Measurements from ENCODE around the gene OAS2.
A peak's percentile ranks its signal among the peaks of the same experiment; 100 is the strongest.

The OAS2 gene

DNA sequence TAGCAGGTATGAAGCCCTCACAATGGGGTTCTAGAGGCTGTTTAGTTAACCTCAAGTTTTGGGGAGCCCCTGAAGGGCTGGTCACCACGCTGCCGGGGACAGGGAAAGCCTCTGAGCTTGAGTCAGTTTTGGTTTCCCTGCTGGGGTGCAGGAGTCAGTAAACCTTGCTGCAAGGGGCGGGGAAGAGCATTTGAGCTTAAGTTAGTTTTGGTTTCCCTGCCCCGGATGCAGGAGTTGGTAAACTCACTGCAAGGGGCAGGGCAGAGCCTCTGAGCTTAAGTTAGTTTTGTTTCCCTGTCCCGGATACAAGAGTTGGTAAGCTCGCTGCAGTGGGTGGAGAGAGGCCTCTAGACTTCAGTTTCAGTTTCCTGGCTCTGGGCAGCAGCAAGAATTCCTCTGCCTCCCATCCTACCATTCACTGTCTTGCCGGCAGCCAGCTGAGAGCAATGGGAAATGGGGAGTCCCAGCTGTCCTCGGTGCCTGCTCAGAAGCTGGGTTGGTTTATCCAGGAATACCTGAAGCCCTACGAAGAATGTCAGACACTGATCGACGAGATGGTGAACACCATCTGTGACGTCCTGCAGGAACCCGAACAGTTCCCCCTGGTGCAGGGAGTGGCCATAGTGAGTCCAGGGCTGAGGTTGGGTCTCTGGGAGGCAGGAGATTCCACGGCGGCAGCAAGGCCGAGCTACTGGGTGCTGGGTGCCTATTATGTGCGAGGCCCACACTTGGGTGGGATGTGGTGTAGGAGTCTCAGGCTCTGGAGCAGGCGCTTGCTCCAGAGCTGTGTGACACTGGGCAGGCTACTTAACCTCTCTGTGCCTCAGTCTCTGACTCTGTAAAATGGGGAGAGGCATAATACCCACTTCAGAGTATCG lies at the start of gene OAS2:
TSS of gene OAS2 (plus strand) at position 357 of the 878 bp plus-strand sequence. CDS start at position 447, 90 bp downstream.
- peak; percentile 78 to 82 for DNase-seq
- H3K27me3 ChIP-seq: no peaks in the 10 kb centered on the region
- peak within 1 kb of the TSS; percentile 29 to 66 for H3K27ac ChIP-seq
- H3K4me3 ChIP-seq: peak within 1 kb of the TSS; percentile 44 to 45
- intact Hi-C loops (cut with DNase I; ENCODE audit: low total_unique reads): no loop called here
- H3K36me3 ChIP-seq: no peaks in the 10 kb centered on the region
- H3K4me1 ChIP-seq: peaks cover 0 to 20% (median 5%) of the 10 kb centered on the region in 4 donors
- H3K9me3 ChIP-seq: peaks cover 0 to 7% (median 0%) of the 10 kb centered on the region in 3 donors
- TF ChIP-seq CTCF (IDR thresholded peaks at IDR 0.05): no peak

GRCh38 chr12:112928978-112929377 lies 49.3 kb upstream of the OAS2 start:
- intact Hi-C loops (cut with DNase I; ENCODE audit: low total_unique reads): no loop called here
- H3K4me3 ChIP-seq: no peak overlapping the region
- H3K9me3 ChIP-seq: no peaks in the 10 kb centered on the region
- no peaks in the 10 kb centered on the region for H3K36me3 ChIP-seq
- no peak for DNase-seq
- H3K27me3 ChIP-seq: no peaks in the 10 kb centered on the region
- TF ChIP-seq CTCF (IDR thresholded peaks at IDR 0.05): no peak
- H3K4me1 ChIP-seq: no peaks in the 10 kb centered on the region
- H3K27ac ChIP-seq: no peak overlapping the region

- DNase-seq: no peak
- Histone ChIP-seq H3K36me3 (no peaks in the 10 kb centered on the region), H3K27me3 (no peaks in the 10 kb centered on the region), H3K9me3 (no peaks in the 10 kb centered on the region), H3K27ac (no peak overlapping the region), H3K4me3 (no peak overlapping the region), H3K4me1 (no peaks in the 10 kb centered on the region)
- intact Hi-C loops (cut with DNase I; ENCODE audit: low total_unique reads): no loop called here
- TF ChIP-seq CTCF (IDR thresholded peaks at IDR 0.05): no peak
Observed at GRCh38 chr12:112929715-112930114, 48.6 kb upstream of the OAS2 start.

GRCh38 chr12:112930350-112930749 lies 48.0 kb upstream of the OAS2 start:
- H3K27me3 ChIP-seq: no peaks in the 10 kb centered on the region
- H3K4me3 ChIP-seq: no peak overlapping the region
- intact Hi-C loops (cut with DNase I; ENCODE audit: low total_unique reads): no loop called here
- no peaks in the 10 kb centered on the region for H3K4me1 ChIP-seq
- H3K27ac ChIP-seq: no peak overlapping the region
- H3K36me3 ChIP-seq: no peaks in the 10 kb centered on the region
- no peak for DNase-seq
- no peak for TF ChIP-seq CTCF (IDR thresholded peaks at IDR 0.05)
- H3K9me3 ChIP-seq: no peaks in the 10 kb centered on the region

GRCh38 chr12:112932485-112933128 lies 45.7 kb upstream of the OAS2 start:
- TF ChIP-seq CTCF (IDR thresholded peaks at IDR 0.05): no peak
- H3K36me3 ChIP-seq: no peaks in the 10 kb centered on the region
- intact Hi-C loops (cut with DNase I; ENCODE audit: low total_unique reads): no loop called here
- H3K4me3 ChIP-seq: no peak overlapping the region
- peaks cover 0 to under 1% (median 0%) of the 10 kb centered on the region in 4 donors for H3K4me1 ChIP-seq
- H3K27me3 ChIP-seq: no peaks in the 10 kb centered on the region
- no peak overlapping the region for H3K27ac ChIP-seq
- no peak for DNase-seq
- no peaks in the 10 kb centered on the region for H3K9me3 ChIP-seq
